H9 (cell line): Measurements from ENCODE around the gene ARHGAP24. TPM values are rescaled to one million over a fixed set of nuclear protein-coding genes. Genes with fewer than 3 reads are reported as not detected.

ENCODE experiments used
- DNase-seq: peaks from one replicate; pipeline ENCODE4 v3.0.0-alpha.2; 2017
- H2AFZ ChIP-seq: one replicate; pipeline ENCODE4 v1.6.1; 2013; ENCODE audit warnings: mild to moderate bottlenecking, low read length, control low read depth, moderate library complexity
- H2AK5ac ChIP-seq: 2 replicates; pipeline ENCODE4 v1.6.1; 2013; ENCODE audit warnings: low read length, control low read depth, mixed read lengths; ENCODE audit not compliant: insufficient read length
- H2BK120ac ChIP-seq: one replicate; pipeline ENCODE4 v1.6.1; 2013; ENCODE audit warnings: low read depth, mild to moderate bottlenecking, low read length, control low read depth, inconsistent platforms; ENCODE audit not compliant: poor library complexity, severe bottlenecking
- H2BK12ac ChIP-seq: 2 replicates; pipeline ENCODE4 v1.6.1; 2013; ENCODE audit warnings: low read length, control low read depth, mixed read lengths, low read depth; ENCODE audit not compliant: insufficient read length
- H2BK15ac ChIP-seq: 2 replicates; pipeline ENCODE4 v1.6.1; 2013; ENCODE audit warnings: low read depth, low read length, control low read depth
- H2BK20ac ChIP-seq: one replicate; pipeline ENCODE4 v1.6.1; 2013; ENCODE audit warnings: low read depth, mild to moderate bottlenecking, low read length, control low read depth, inconsistent platforms; ENCODE audit not compliant: poor library complexity, severe bottlenecking
- H2BK5ac ChIP-seq: 2 replicates; pipeline ENCODE4 v1.6.1; 2013; ENCODE audit warnings: low read length, control low read depth, mixed read lengths; ENCODE audit not compliant: insufficient read length
- H3K14ac ChIP-seq: 2 replicates; pipeline ENCODE4 v1.6.1; 2013; ENCODE audit warnings: low read length, control low read depth; ENCODE audit not compliant: insufficient read depth
- H3K18ac ChIP-seq: 2 replicates; pipeline ENCODE4 v1.6.1; 2013; ENCODE audit warnings: low read depth, mild to moderate bottlenecking, mixed read lengths, low read length, control low read depth; ENCODE audit not compliant: insufficient read length
- H3K23ac ChIP-seq: 2 replicates; pipeline ENCODE4 v1.6.1; 2013; ENCODE audit warnings: low read length, control low read depth, mixed read lengths, low read depth; ENCODE audit not compliant: insufficient read length
- H3K23me2 ChIP-seq: 2 replicates; pipeline ENCODE4 v1.6.1; 2013; ENCODE audit warnings: low read depth, mild to moderate bottlenecking, mixed read lengths, low read length, control low read depth; ENCODE audit not compliant: insufficient read length, poor library complexity, severe bottlenecking
- H3K27ac ChIP-seq: 2 replicates; pipeline ENCODE4 v1.5.1; 2013; ENCODE audit warnings: low read length, control low read depth, mixed read lengths, low read depth; ENCODE audit not compliant: insufficient read length
- H3K27me3 ChIP-seq: 2 replicates; pipeline ENCODE4 v1.6.1; 2013; ENCODE audit warnings: low read length, control low read depth, inconsistent platforms; ENCODE audit not compliant: insufficient read depth
- H3K4ac ChIP-seq: 2 replicates; pipeline ENCODE4 v1.6.1; 2013; ENCODE audit warnings: low read depth, mild to moderate bottlenecking, control low read depth, inconsistent platforms, low read length, moderate library complexity
- H3K4me1 ChIP-seq: 2 replicates; pipeline ENCODE4 v1.6.1; 2013; ENCODE audit warnings: low read length, control low read depth, inconsistent platforms; ENCODE audit not compliant: insufficient read depth
- H3K4me2 ChIP-seq: 2 replicates; pipeline ENCODE4 v1.6.1; 2013; ENCODE audit warnings: low read length, control low read depth, mixed read lengths; ENCODE audit not compliant: insufficient read length, insufficient read depth
- H3K56ac ChIP-seq: 2 replicates; pipeline ENCODE4 v1.6.1; 2013; ENCODE audit warnings: low read depth, mild to moderate bottlenecking, mixed read lengths, low read length, control low read depth; ENCODE audit not compliant: insufficient read length
- H3K79me1 ChIP-seq: 2 replicates; pipeline ENCODE4 v1.6.1; 2013; ENCODE audit warnings: low read depth, mild to moderate bottlenecking, moderate library complexity, low read length, control low read depth, inconsistent platforms; ENCODE audit not compliant: insufficient read depth, poor library complexity, severe bottlenecking
- H3K79me2 ChIP-seq: 2 replicates; pipeline ENCODE4 v1.6.1; 2013; ENCODE audit warnings: low read length, control low read depth, inconsistent platforms; ENCODE audit not compliant: insufficient read depth
- H3K9ac ChIP-seq: 2 replicates; pipeline ENCODE4 v1.6.1; 2013; ENCODE audit warnings: low read length, control low read depth, mixed read lengths; ENCODE audit not compliant: insufficient read length; ENCODE audit errors: extremely low read depth
- H3K9me3 ChIP-seq: one replicate; pipeline ENCODE4 v1.6.1; 2013; ENCODE audit warnings: low read depth, low read length, inconsistent platforms; ENCODE audit not compliant: control insufficient read depth
- H3T11ph ChIP-seq: one replicate; pipeline ENCODE4 v1.6.1; 2013; ENCODE audit warnings: mild to moderate bottlenecking, low read length, control low read depth, inconsistent platforms
- H4K20me1 ChIP-seq: one replicate; pipeline ENCODE4 v1.6.1; 2013; ENCODE audit not compliant: control insufficient read depth, insufficient read length, insufficient read depth
- H4K5ac ChIP-seq: 2 replicates; pipeline ENCODE4 v1.6.1; 2013; ENCODE audit warnings: low read depth, mild to moderate bottlenecking, mixed read lengths, low read length, control low read depth; ENCODE audit not compliant: insufficient read length
- H4K8ac ChIP-seq: replicated peaks from 2 replicates; pipeline ENCODE4 v1.6.1; 2013; ENCODE audit warnings: low read length, control low read depth, mixed read lengths, low read depth; ENCODE audit not compliant: insufficient read length
- H4K91ac ChIP-seq: 2 replicates; pipeline ENCODE4 v1.6.1; 2013; ENCODE audit warnings: low read depth, mild to moderate bottlenecking, moderate library complexity, mixed read lengths, low read length, control low read depth; ENCODE audit not compliant: insufficient read length
- H3K27ac Mint-ChIP-seq, 3 experiments: 2 replicates in 2 of 3; 3 replicates in 1 of 3; pipeline ENCODE4 v1.8.0; 2020 to 2021; ENCODE audit warnings: mixed read lengths in 3 of 3, mild to moderate bottlenecking in 1 of 3, moderate library complexity in 1 of 3
- H3K27me3 Mint-ChIP-seq: 2 replicates; pipeline ENCODE4 v1.8.0; 2021; ENCODE audit warnings: low read depth, mild to moderate bottlenecking, moderate library complexity, mixed read lengths
- H3K36me3 Mint-ChIP-seq, 3 experiments: 2 replicates in 2 of 3; 3 replicates in 1 of 3; pipeline ENCODE4 v1.8.0; 2020 to 2021; ENCODE audit warnings: low read depth in 3 of 3, mixed read lengths in 3 of 3; ENCODE audit not compliant: insufficient read depth in 1 of 3
- H3K4me1 Mint-ChIP-seq, 2 experiments: 2 replicates each; pipeline ENCODE4 v1.8.0; 2020; ENCODE audit warnings: mixed read lengths in 2 of 2
- H3K4me3 Mint-ChIP-seq, 2 experiments: 2 replicates in 1 of 2; 3 replicates in 1 of 2; pipeline ENCODE4 v1.8.0; 2020 to 2021; ENCODE audit warnings: mild to moderate bottlenecking in 2 of 2, mixed read lengths in 2 of 2, moderate library complexity in 1 of 2
- H3K9me3 Mint-ChIP-seq, 2 experiments: 2 replicates in 1 of 2; 3 replicates in 1 of 2; pipeline ENCODE4 v1.8.0; 2020; ENCODE audit warnings: mild to moderate bottlenecking in 2 of 2, mixed read lengths in 2 of 2, moderate library complexity in 1 of 2
- WGBS: extraction: QIAGEN DNeasy Blood & Tissue Kit; methylation state at CpG from one replicate; pipeline ENCODE4 v1.1.7; 2013; ENCODE audit warnings: missing lambda C conversion rate, low lambda C conversion rate, mixed read lengths; ENCODE audit not compliant: insufficient read length; ENCODE audit errors: extremely low coverage; 5-methylcytosine and 5-hydroxymethylcytosine counted together
- total RNA-seq: library from RNA; stranded (reverse); gene quantifications from 2 replicates; pipeline ENCODE4 v1.2.1, GENCODE V29; 2021
- TF ChIP-seq, protein P1 (sequence below): fragments of 200-600 bp; sonication (generic); conservative IDR thresholded peaks from 3 replicates; pipeline ENCODE4 v1.8.0; 2021; ENCODE audit warnings: antibody characterized with exemption, mild to moderate bottlenecking

Gene ARHGAP24
- total RNA-seq, 1 experiment from 2014 or later = 0.37 TPM

DNA sequence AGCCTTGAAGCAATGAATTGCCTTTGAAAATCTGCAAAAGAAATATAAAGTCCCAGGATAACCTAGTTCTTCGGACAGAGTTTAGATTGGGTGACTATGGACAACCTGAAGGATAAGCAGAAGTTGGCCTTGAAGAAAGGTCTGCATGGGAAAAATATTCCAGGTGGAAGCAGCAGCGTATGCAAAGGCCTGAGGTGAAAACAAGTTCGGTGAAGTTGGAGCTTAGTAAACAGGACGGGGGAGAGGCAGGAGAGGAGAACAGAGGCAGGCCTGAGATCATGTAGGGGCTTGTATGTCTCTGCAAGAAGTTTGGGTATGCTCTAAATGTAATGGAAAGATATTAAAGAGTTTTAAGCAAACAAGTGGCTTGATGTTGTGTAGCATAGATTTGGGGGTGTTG, 176.0 kb downstream of the ARHGAP24 start:
- no peak overlapping the region for H3K56ac ChIP-seq
- no peak for DNase-seq
- no peak overlapping the region for H2BK120ac ChIP-seq
- TF ChIP-seq, protein P1, sequence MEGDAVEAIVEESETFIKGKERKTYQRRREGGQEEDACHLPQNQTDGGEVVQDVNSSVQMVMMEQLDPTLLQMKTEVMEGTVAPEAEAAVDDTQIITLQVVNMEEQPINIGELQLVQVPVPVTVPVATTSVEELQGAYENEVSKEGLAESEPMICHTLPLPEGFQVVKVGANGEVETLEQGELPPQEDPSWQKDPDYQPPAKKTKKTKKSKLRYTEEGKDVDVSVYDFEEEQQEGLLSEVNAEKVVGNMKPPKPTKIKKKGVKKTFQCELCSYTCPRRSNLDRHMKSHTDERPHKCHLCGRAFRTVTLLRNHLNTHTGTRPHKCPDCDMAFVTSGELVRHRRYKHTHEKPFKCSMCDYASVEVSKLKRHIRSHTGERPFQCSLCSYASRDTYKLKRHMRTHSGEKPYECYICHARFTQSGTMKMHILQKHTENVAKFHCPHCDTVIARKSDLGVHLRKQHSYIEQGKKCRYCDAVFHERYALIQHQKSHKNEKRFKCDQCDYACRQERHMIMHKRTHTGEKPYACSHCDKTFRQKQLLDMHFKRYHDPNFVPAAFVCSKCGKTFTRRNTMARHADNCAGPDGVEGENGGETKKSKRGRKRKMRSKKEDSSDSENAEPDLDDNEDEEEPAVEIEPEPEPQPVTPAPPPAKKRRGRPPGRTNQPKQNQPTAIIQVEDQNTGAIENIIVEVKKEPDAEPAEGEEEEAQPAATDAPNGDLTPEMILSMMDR = no peak
- H3K27ac ChIP-seq = no peak overlapping the region
- Mint-ChIP-seq H3K4me1 (peaks cover 4 to 5% of the 10 kb centered on the region in 2 experiments), H3K4me3 (no peak overlapping the region), H3K27me3 (no peaks in the 10 kb centered on the region), H3K9me3 (no peaks in the 10 kb centered on the region), H3K36me3 (no peaks in the 10 kb centered on the region), H3K27ac (peak overlapping the region in 1 of 3 experiments; percentile 70; a peak in 2 of 7 replicates)
- H3K4me2 ChIP-seq = no peak overlapping the region
- H3K79me1 ChIP-seq = no peaks in the 10 kb centered on the region
- no peaks in the 10 kb centered on the region for H3K4me1 ChIP-seq
- no peaks in the 10 kb centered on the region for H3K79me2 ChIP-seq
- H2AFZ ChIP-seq = peak overlapping the region; percentile 40
- no peak overlapping the region for H3K4ac ChIP-seq
- H3K18ac ChIP-seq = no peak overlapping the region
- H3K23ac ChIP-seq = no peak overlapping the region
- no peak overlapping the region for H2BK12ac ChIP-seq
- H3K27me3 ChIP-seq = no peaks in the 10 kb centered on the region
- H4K5ac ChIP-seq = no peak overlapping the region
- H2BK5ac ChIP-seq = no peak overlapping the region
- H2BK15ac ChIP-seq = no peak overlapping the region
- H3K14ac ChIP-seq = no peak overlapping the region
- no peak overlapping the region for H2AK5ac ChIP-seq
- WGBS = no CpG with 5 or more reads among the region's 4 CpGs
- no peak overlapping the region for H3T11ph ChIP-seq
- no peak overlapping the region for H4K91ac ChIP-seq
- H3K9ac ChIP-seq = no peak overlapping the region
- no peaks in the 10 kb centered on the region for H4K20me1 ChIP-seq
- no peaks in the 10 kb centered on the region for H3K9me3 ChIP-seq
- H4K8ac ChIP-seq = no peak overlapping the region
- H2BK20ac ChIP-seq = no peak overlapping the region
- H3K23me2 ChIP-seq = no peaks in the 10 kb centered on the region
